ENCODE data around the gene SH3PXD2A.
"Not testable (repeated sequence)": the region's sequence is repeated elsewhere in the genome, so short reads cannot be mapped to it uniquely, and the experiment has no call there.

The SH3PXD2A gene

GRCh38 chr10:103610083-103610472 is 245.3 kb downstream of the SH3PXD2A start:
- no peak for DNase-seq

GRCh38 chr10:103609231-103610082 is 245.9 kb downstream of the SH3PXD2A start:
- DNase-seq: no peak

GRCh38 chr10:103608056-103608455 is 247.3 kb downstream of the SH3PXD2A start:
- DNase-seq: not testable (repeated sequence)

GRCh38 chr10:103607051-103607450 is 248.3 kb downstream of the SH3PXD2A start:
- not testable (repeated sequence) for DNase-seq

GRCh38 chr10:103606097-103606438 is 249.3 kb downstream of the SH3PXD2A start:
- not testable (repeated sequence) for DNase-seq

GRCh38 chr10:103605359-103606096 is 249.8 kb downstream of the SH3PXD2A start:
- DNase-seq: peak in 23 of 56 donors; percentile 15 to 70 (median 31)

GRCh38 chr10:103603382-103603781 is 252.0 kb downstream of the SH3PXD2A start:
- DNase-seq: no peak

GRCh38 chr10:103602852-103603155 is 252.6 kb downstream of the SH3PXD2A start:
- DNase-seq: no peak

GRCh38 chr10:103602028-103602851 is 253.1 kb downstream of the SH3PXD2A start:
- no peak for DNase-seq

- no peak for DNase-seq
Observed at GRCh38 chr10:103600956-103601569, 254.3 kb downstream of the SH3PXD2A start.

- no peak for DNase-seq
Observed at GRCh38 chr10:103600325-103600724, 255.1 kb downstream of the SH3PXD2A start.

- no peak for DNase-seq
Observed at GRCh38 chr10:103599907-103600306, 255.5 kb downstream of the SH3PXD2A start.

GRCh38 chr10:103599211-103599610 is 256.2 kb downstream of the SH3PXD2A start:
- DNase-seq: peak in 11 of 56 donors; percentile 15 to 42 (median 31)

GRCh38 chr10:103598654-103599115 is 256.7 kb downstream of the SH3PXD2A start:
- DNase-seq: peak in 49 of 56 donors; percentile 17 to 83 (median 49)

GRCh38 chr10:103597003-103597402 is 258.4 kb downstream of the SH3PXD2A start:
- no peak for DNase-seq

GRCh38 chr10:103595933-103596726 is 259.2 kb downstream of the SH3PXD2A start:
- DNase-seq: no peak

- no peak for DNase-seq
Observed at GRCh38 chr10:103593022-103593570, 262.3 kb downstream of the SH3PXD2A start.

GRCh38 chr10:103592186-103593021 is 263.0 kb downstream of the SH3PXD2A start:
- DNase-seq: peak in 4 of 56 donors; percentile 13 to 19 (median 18)

- DNase-seq: no peak
Observed at GRCh38 chr10:103590744-103591291, 264.6 kb downstream of the SH3PXD2A start.
